Measurements from ENCODE around the gene CNOT4.
A peak's percentile ranks its signal among the peaks of the same experiment; 100 is the strongest.
"Not testable (repeated sequence)": the region's sequence is repeated elsewhere in the genome, so short reads cannot be mapped to it uniquely, and the experiment has no call there.

CNOT4 gene

DNA sequence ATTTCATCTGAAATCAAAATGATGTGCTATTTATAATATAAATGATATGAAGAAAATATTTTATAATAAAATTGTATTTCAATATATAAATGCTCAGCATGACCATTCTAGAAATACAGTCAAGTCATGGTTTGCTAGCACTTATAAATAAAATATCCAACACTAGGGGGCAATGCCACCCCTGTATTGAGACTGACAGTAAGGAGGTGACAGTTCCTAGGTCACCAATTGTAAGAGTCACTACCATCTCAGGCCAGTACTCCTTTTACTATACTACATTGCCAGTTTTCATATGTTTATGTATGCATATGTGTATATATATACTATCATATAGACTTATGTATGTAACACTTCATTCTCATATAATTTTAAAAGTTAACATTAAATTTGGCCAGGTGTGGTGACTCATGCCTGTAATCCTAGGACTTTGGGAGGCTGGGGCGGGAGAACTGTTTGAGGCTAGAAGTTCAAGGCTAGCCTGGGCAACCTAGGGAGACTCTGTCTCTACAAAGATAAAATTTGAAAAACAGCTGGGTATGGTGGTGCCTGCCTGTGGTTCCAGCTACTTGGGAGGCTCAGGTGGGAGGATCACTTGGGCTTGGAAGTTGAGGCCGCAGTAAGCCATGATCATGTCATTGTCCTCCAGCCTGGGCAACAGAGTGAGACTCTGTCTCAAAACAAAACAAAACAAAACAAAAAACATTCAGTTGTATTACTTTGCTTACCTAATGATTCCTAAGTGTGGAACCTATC lies 2.4 kb upstream of the CNOT4 start:
- DNase-seq = no peak

GRCh38 chr7:135510592-135511183 lies 786 bp upstream of the CNOT4 start:
- peak; percentile 26 for DNase-seq

DNA sequence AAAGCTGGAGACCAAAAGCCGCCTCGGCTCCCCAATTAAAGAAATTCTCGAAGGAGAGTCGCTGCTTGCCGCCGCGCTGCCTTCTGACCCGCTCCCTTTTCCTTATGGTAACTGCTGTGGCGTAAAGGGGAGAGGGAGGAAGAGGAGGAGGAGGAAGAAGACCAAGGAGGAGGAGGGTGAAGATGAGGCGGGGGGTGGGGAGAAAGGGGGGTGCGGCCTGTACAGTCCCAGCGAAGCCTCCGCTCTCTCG lies 388 bp downstream of the CNOT4 start:
- DNase-seq = no peak

- DNase-seq = peak; percentile 44
Measured at GRCh38 chr7:135508883-135509588, 866 bp downstream of the CNOT4 start.

GRCh38 chr7:135501402-135501801 lies 8.5 kb downstream of the CNOT4 start:
- DNase-seq = no peak

DNA sequence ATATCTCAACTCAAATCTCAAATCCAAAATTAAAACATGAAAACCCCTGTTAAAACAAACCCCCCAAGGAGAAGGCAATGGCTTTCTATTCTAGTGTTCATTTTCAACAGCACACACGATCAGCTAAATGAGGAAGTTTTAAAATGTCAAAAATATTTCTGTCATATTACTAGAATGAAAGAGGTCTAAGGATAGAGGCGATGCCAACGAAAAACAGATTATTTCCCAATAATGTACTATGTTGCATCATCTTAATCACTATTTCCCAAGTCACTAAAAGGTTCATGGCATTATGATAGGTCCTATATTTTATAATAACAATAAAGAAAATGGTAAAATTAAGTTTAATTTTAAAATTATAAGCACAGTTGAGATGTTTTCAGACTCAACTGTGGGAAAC lies 10.1 kb downstream of the CNOT4 start:
- no peak for DNase-seq

- not testable (repeated sequence) for DNase-seq
Measured at GRCh38 chr7:135497161-135497560, 12.7 kb downstream of the CNOT4 start.

DNA sequence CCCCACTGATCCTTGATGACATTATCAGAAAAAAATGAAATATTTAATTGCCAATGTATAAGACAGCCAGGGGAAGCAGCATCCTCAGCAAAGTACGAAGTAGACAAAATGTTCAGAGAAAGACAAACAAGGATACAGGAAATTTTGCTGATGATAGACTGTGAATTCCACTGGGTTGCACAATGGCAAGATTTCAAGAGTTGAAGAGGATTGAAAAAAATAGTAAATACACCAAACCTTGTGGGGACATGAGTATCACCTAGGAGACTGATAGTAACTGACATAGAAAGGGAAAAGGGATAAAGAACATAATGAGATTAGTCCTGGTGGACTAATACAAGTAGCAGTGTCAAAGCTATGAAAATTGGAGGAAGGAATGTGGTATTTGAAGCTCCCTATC lies 16.5 kb downstream of the CNOT4 start:
- no peak for DNase-seq

GRCh38 chr7:135492151-135492550 lies 17.8 kb downstream of the CNOT4 start:
- no peak for DNase-seq

- no peak for DNase-seq
Measured at GRCh38 chr7:135490783-135491182, 19.1 kb downstream of the CNOT4 start.

- DNase-seq = no peak
Measured at GRCh38 chr7:135489791-135490190, 20.1 kb downstream of the CNOT4 start.

- no peak for DNase-seq
Measured at GRCh38 chr7:135486261-135486920, 23.5 kb downstream of the CNOT4 start.

DNA sequence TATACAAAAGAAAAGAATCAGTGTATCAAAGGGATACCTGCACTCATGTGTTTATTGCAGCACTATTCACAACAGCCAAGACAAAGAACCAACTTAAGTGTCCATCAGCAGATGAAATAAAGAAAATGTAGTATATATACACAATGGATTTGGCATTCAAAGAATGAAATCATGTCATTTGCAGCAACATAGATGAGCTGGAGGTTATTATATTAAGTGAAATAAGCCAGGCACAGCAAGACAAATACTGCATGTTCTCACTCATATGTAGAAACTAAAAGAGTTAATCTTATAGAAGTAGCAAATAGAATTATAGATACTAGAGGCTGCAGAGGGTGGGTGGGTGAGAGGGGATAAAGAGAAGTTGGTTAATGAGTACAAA lies 28.3 kb downstream of the CNOT4 start:
- DNase-seq = no peak

GRCh38 chr7:135480966-135481597 lies 28.8 kb downstream of the CNOT4 start:
- no peak for DNase-seq

GRCh38 chr7:135475521-135475920 lies 34.4 kb downstream of the CNOT4 start:
- no peak for DNase-seq

GRCh38 chr7:135469705-135470104 lies 40.2 kb downstream of the CNOT4 start:
- DNase-seq = not testable (repeated sequence)

- DNase-seq = no peak
Measured at GRCh38 chr7:135467207-135467711, 42.6 kb downstream of the CNOT4 start.

DNA sequence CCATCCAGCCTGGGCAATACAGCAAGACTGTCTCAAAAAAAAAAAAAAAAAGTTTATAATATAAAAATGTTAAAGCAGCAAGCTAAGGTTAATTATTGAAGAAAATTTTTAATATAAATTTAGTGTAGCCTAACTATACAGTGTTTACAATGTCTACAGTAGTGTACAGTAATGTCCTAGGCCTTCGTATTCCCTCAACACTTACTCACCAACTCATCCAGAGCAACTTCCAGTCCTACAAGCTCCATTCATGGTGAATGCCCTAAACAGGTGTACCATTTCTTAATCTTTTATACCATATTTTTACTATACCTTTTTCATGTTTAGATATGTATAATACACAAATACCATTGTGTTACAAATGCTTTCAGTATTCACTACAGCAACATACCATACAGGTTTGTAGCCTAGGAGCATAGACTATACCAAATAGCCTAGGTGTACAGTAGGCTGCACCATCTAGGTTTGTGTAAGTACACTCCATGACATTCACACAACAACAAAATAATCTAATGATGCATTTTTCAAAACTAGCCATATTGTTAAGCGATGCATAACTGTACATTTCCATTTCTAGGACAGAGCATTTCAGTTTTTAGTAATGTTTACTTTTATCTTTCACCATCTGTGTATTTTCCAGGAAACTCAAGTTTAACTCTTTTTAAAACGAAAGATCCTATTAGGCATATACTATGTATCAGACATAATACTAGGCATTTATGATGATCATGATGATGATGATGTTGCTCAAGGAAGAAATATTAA lies 43.3 kb downstream of the CNOT4 start:
- DNase-seq = no peak

GRCh38 chr7:135463908-135464307 lies 46.0 kb downstream of the CNOT4 start:
- no peak for DNase-seq

DNA sequence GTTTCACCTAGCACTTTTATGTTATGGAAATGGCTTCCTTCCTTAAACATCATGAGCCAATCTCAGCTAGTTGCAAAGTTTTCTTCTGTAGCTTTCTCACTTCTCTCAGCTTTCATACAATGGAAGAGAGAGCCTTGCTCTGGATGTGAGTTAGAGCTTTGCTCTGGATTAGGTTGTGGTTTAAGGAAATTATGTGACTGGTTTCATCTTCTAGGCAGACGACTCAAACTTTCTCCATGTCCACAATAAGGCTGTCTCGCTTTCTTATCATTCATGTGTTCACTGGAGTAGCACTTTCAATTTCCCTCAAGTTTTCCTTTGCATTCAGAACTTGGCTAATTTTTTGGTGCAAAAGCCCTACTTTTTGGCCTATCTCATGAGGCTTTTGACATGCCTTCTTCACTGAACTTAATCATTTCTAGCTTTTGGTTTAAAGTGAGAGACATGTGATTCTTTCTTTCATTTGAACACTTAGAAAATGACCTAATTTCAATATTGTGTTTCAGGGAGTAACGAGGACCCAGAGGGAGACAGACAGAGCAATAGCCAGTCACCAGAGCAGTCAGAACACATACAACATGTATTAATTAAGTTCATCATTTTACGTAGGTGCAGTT lies 49.8 kb downstream of the CNOT4 start:
- DNase-seq = no peak

- no peak for DNase-seq
Measured at GRCh38 chr7:135459076-135459475, 50.8 kb downstream of the CNOT4 start.

GRCh38 chr7:135454060-135454459 lies 55.8 kb downstream of the CNOT4 start:
- DNase-seq = no peak

All from right hindlimb (tissue), 1 donor.